Measurements from ENCODE around the gene SLC27A1. TPM values are rescaled to one million over a fixed set of nuclear protein-coding genes. Genes with fewer than 3 reads are reported as not detected.
"Not testable (repeated sequence)": the region's sequence is repeated elsewhere in the genome, so short reads cannot be mapped to it uniquely, and the experiment has no call there.

The SLC27A1 gene
- total and polyA plus RNA-seq, 2 experiments from 2014 or later = 20.4 to 30.0 TPM

- Histone ChIP-seq H3K4me1 (ENCODE audit: insufficient read depth) (no peaks in the 10 kb centered on the region), H3K27me3 (replicated peaks; ENCODE audit: insufficient read depth) (no peaks in the 10 kb centered on the region), H3K9me3 (ENCODE audit: low read depth) (peaks cover 9% of the 10 kb centered on the region), H3K9me2 (ENCODE audit: insufficient read depth) (no peaks in the 10 kb centered on the region), H2AFZ (no peak overlapping the region), H3K9ac (no peak overlapping the region), H3F3A (ENCODE audit: insufficient read depth) (no peaks in the 10 kb centered on the region), H3K4me2 (ENCODE audit: unreplicated experiment) (no peak overlapping the region), H3K36me3 (ENCODE audit: low read depth) (peaks cover 28% of the 10 kb centered on the region), H4K20me1 (ENCODE audit: insufficient read depth) (no peaks in the 10 kb centered on the region), H3K79me2 (ENCODE audit: insufficient read depth) (peaks cover 30% of the 10 kb centered on the region), H3K4me3 (no peak overlapping the region), H3K27ac (no peak overlapping the region)
- in situ Hi-C loops (cut with MboI) = no loop called here
- DNase-seq = no peak
- WGBS, 2 experiments (ENCODE audit: low coverage in 1 of 2, low lambda C conversion rate in 2 of 2, missing lambda C conversion rate in 2 of 2) = 98 to 100% methylated on average over 1 of the region's 1 CpG
- TF ChIP-seq EZH2phosphoT487 (IDR thresholded peaks at IDR 0.05; ENCODE audit: insufficient read depth, low read depth) (no peak), EZH2 (IDR thresholded peaks at IDR 0.05; ENCODE audit: insufficient read depth, poor library complexity, severe bottlenecking) (no peak)
Measured at GRCh38 chr19:17517898-17518297, 47.6 kb downstream of the SLC27A1 start.

DNA sequence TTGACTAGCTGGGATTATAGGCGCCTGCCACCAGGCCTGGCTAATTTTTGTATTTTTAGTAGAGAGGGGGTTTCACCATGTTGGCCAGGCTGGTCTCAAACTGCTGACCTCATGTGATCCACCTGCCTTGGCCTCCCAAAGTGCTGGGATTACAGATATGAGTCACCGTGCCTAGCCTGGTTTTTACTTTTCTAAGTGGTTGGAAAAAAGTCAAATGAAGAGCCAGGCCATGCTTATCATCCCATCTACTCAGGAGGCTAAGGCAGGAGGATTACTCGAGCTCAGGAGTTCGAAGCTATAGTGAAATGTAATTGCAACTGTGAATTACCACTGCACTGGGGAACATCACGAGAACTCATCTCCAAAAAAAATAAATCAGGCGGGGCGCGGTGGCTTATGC lies 48.3 kb downstream of the SLC27A1 start:
- H3K4me2 ChIP-seq (ENCODE audit: unreplicated experiment); in situ Hi-C loops (cut with MboI): not testable (repeated sequence)

GRCh38 chr19:17519967-17520366 lies 49.6 kb downstream of the SLC27A1 start:
- H2AFZ ChIP-seq = no peak overlapping the region
- H3F3A ChIP-seq (ENCODE audit: insufficient read depth) = no peaks in the 10 kb centered on the region
- H3K9me2 ChIP-seq (ENCODE audit: insufficient read depth) = no peaks in the 10 kb centered on the region
- DNase-seq = no peak
- 76 to 78% methylated on average over 9 of the region's 9 CpGs for WGBS, 2 experiments (ENCODE audit: low coverage in 1 of 2, low lambda C conversion rate in 2 of 2, missing lambda C conversion rate in 2 of 2)
- no peak overlapping the region for H3K4me2 ChIP-seq (ENCODE audit: unreplicated experiment)
- TF ChIP-seq EZH2 (IDR thresholded peaks at IDR 0.05; ENCODE audit: insufficient read depth, poor library complexity, severe bottlenecking) (no peak), EZH2phosphoT487 (IDR thresholded peaks at IDR 0.05; ENCODE audit: insufficient read depth, low read depth) (no peak)
- H3K9me3 ChIP-seq (ENCODE audit: low read depth) = peaks cover 9% of the 10 kb centered on the region
- H3K36me3 ChIP-seq (ENCODE audit: low read depth) = peaks cover 28% of the 10 kb centered on the region
- H3K4me1 ChIP-seq (ENCODE audit: insufficient read depth) = no peaks in the 10 kb centered on the region
- H3K4me3 ChIP-seq = no peak overlapping the region
- H4K20me1 ChIP-seq (ENCODE audit: insufficient read depth) = no peaks in the 10 kb centered on the region
- H3K79me2 ChIP-seq (ENCODE audit: insufficient read depth) = peaks cover 9% of the 10 kb centered on the region
- H3K27me3 ChIP-seq (replicated peaks; ENCODE audit: insufficient read depth) = no peaks in the 10 kb centered on the region
- in situ Hi-C loops (cut with MboI) = no loop called here
- no peak overlapping the region for H3K9ac ChIP-seq
- H3K27ac ChIP-seq = no peak overlapping the region

More for the DNA sequence above, 48.3 kb downstream of the SLC27A1 start:
- not testable (repeated sequence) for H4K20me1 ChIP-seq (ENCODE audit: insufficient read depth); DNase-seq; H2AFZ ChIP-seq; H3K4me1 ChIP-seq (ENCODE audit: insufficient read depth); H3F3A ChIP-seq (ENCODE audit: insufficient read depth); H3K9me2 ChIP-seq (ENCODE audit: insufficient read depth); H3K4me3 ChIP-seq; H3K9me3 ChIP-seq (ENCODE audit: low read depth); H3K27me3 ChIP-seq (replicated peaks; ENCODE audit: insufficient read depth); H3K9ac ChIP-seq; H3K27ac ChIP-seq
- H3K36me3 ChIP-seq (ENCODE audit: low read depth) = peaks cover 28% of the 10 kb centered on the region
- H3K79me2 ChIP-seq (ENCODE audit: insufficient read depth) = peaks cover 23% of the 10 kb centered on the region
- WGBS, 2 experiments (ENCODE audit: low coverage in 1 of 2, low lambda C conversion rate in 2 of 2, missing lambda C conversion rate in 2 of 2) = 86 to 88% methylated on average over 8 of the region's 8 CpGs

DNA sequence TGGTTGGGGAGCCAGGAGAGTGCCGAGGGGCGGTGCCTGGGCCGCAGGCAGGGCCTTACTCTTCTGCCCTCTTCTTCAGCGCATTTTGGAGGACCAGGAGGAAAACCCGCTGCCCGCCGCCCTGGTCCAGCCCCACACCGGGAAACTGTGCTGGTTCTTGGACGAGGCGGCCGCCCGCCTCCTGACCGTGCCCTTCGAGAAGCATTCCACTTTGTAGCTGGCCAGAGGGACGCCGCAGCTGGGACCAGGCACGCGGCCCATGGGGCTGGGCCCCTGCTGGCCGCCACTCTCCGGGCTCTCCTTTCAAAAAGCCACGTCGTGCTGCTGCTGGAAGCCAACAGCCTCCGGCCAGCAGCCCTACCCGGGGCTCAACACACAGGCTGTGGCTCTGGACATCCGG lies 50.5 kb downstream of the SLC27A1 start:
- no peak for DNase-seq
- WGBS, 2 experiments (ENCODE audit: low coverage in 1 of 2, low lambda C conversion rate in 2 of 2, missing lambda C conversion rate in 2 of 2) = 95 to 96% methylated on average over 15 to 25 of the region's 25 CpGs
- Histone ChIP-seq H3K9me2 (ENCODE audit: insufficient read depth) (no peaks in the 10 kb centered on the region), H3K4me2 (ENCODE audit: unreplicated experiment) (no peak overlapping the region), H4K20me1 (ENCODE audit: insufficient read depth) (no peaks in the 10 kb centered on the region), H3K27me3 (replicated peaks; ENCODE audit: insufficient read depth) (no peaks in the 10 kb centered on the region), H3K36me3 (ENCODE audit: low read depth) (peaks cover 28% of the 10 kb centered on the region), H3K27ac (no peak overlapping the region), H3F3A (ENCODE audit: insufficient read depth) (no peaks in the 10 kb centered on the region), H3K4me3 (no peak overlapping the region), H3K79me2 (ENCODE audit: insufficient read depth) (peaks cover 3% of the 10 kb centered on the region; the same call in 1 of the 2 replicates), H3K9ac (no peak overlapping the region), H2AFZ (no peak overlapping the region), H3K9me3 (ENCODE audit: low read depth) (peaks cover 9% of the 10 kb centered on the region), H3K4me1 (ENCODE audit: insufficient read depth) (no peaks in the 10 kb centered on the region)
- TF ChIP-seq EZH2 (IDR thresholded peaks at IDR 0.05; ENCODE audit: insufficient read depth, poor library complexity, severe bottlenecking) = no peak
- TF ChIP-seq EZH2phosphoT487 (IDR thresholded peaks at IDR 0.05; ENCODE audit: insufficient read depth, low read depth) = no peak
- in situ Hi-C loops (cut with MboI) = no loop called here

Measured in GM23248 (cell line).